ENCODE results near the gene MGMT. TPM values are rescaled to one million over a fixed set of nuclear protein-coding genes. Genes with fewer than 3 reads are reported as not detected.

The MGMT gene
- total and polyA plus RNA-seq, 2 donors (not counting 3 experiments of a cell fraction or from before 2014, with no cell fraction given), result 15.0 to 15.2 TPM

GRCh38 chr10:129440722-129441316 lies 26.2 kb upstream of the MGMT start:
- dilution Hi-C loops (cut with MboI; ENCODE audit: extremely low pct_ligation_motif_present, low sequenced_read_pairs) (no loop called here), intact Hi-C loops (cut with micrococcal nuclease) (no loop called here)
- Histone ChIP-seq H3K9me1 (replicated peaks; ENCODE audit: control insufficient read depth, extremely low read depth, insufficient read depth, low read length) (no peaks in the 10 kb centered on the region), H3K4me1 (ENCODE audit: control insufficient read depth, extremely low read depth, insufficient read depth, low read length) (no peaks in the 10 kb centered on the region), H3K9me3 (replicated peaks; ENCODE audit: control insufficient read depth, insufficient read depth, low read length) (no peaks in the 10 kb centered on the region), H3K79me2 (ENCODE audit: control insufficient read depth, insufficient read depth, low read length) (no peaks in the 10 kb centered on the region), H3K4me2 (ENCODE audit: insufficient read depth, low read length) (no peak overlapping the region), H3K27me3 (ENCODE audit: control insufficient read depth in 2 of 2, insufficient read depth in 2 of 2, low read length in 2 of 2) (no peaks in the 10 kb centered on the region), H2AFZ (ENCODE audit: low read depth, low read length) (no peak overlapping the region), H3K9ac (replicated peaks; ENCODE audit: extremely low read depth, insufficient read depth, low read length) (no peak overlapping the region), H3K27ac (ENCODE audit: insufficient read depth, low read depth, low read length) (no peak overlapping the region), H4K20me1 (replicated peaks; ENCODE audit: control insufficient read depth, extremely low read depth, insufficient read depth, low read length) (no peaks in the 10 kb centered on the region), H3K36me3 (ENCODE audit: control insufficient read depth in 2 of 2, extremely low read depth in 1 of 2, insufficient read depth in 2 of 2, low read length in 2 of 2) (no peaks in the 10 kb centered on the region), H3K4me3 (replicated peaks in 1 of 3; ENCODE audit: insufficient read depth in 1 of 3, low read depth in 1 of 3, low read length in 3 of 3) (no peak overlapping the region)
- no peak for FAIRE-seq
- ChIA-PET CTCF (no interaction called here), POLR2A (no interaction called here)
- DNase-seq (ENCODE audit: low read depth, low spot score), result no peak
- BruUV-seq (replicated peaks), result no TSS peak
- TF ChIP-seq JUN (IDR thresholded peaks at IDR 0.05; ENCODE audit: borderline replicate concordance, insufficient read depth, insufficient read length, low read depth), result no peak
- no peak for TF ChIP-seq MYC (IDR thresholded peaks at IDR 0.05; ENCODE audit: low read depth, low read length)
- no peak for TF ChIP-seq MAX (IDR thresholded peaks at IDR 0.05; ENCODE audit: insufficient read depth, insufficient read length)
- TF ChIP-seq POLR2A (IDR thresholded peaks at IDR 0.05; ENCODE audit: low read depth, low read length), result no peak
- TF ChIP-seq FOS (IDR thresholded peaks at IDR 0.05; ENCODE audit: borderline replicate concordance, insufficient read depth, low read length), result no peak
- TF ChIP-seq EZH2 (IDR thresholded peaks at IDR 0.05; ENCODE audit: borderline replicate concordance, low read depth, low read length, severe bottlenecking), result no peak
- TF ChIP-seq CTCF (IDR thresholded peaks at IDR 0.05; ENCODE audit: extremely low read depth in 1 of 2, insufficient read depth in 1 of 2, low read depth in 1 of 2, low read length in 2 of 2), result no peak
- no peak for TF ChIP-seq GATA2 (IDR thresholded peaks at IDR 0.05; ENCODE audit: insufficient read depth, insufficient read length, low read depth, low read length)
- no peak for TF ChIP-seq POLR2AphosphoS5 (IDR thresholded peaks at IDR 0.05; ENCODE audit: insufficient read depth, low read depth, low read length)
